HG03025 (cell line): ENCODE measurements around the gene ZNF746.
"Not testable (repeated sequence)": the region's sequence is repeated elsewhere in the genome, so short reads cannot be mapped to it uniquely, and the experiment has no call there.

ENCODE experiments used
- ATAC-seq: cut with Tn5 transposase; IDR thresholded peaks from one replicate; pipeline ENCODE4 v1.9.1; 2021; ENCODE audit warnings: mild to moderate bottlenecking, moderate library complexity; ENCODE audit not compliant: unreplicated experiment, low FRiP score

Gene ZNF746

GRCh38 chr7:149460493-149461277 is 36.9 kb downstream of the ZNF746 start, which contains the start of gene ZNF777:
TSS of gene ZNF777 (minus strand) at chr7:149461062. CDS start at chr7:149456022, 5,040 bp downstream.
- peak; percentile 96 for ATAC-seq

- peak; percentile 36 for ATAC-seq
Observed at GRCh38 chr7:149459540-149460452, 37.8 kb downstream of the ZNF746 start.

GRCh38 chr7:149459201-149459539 is 38.4 kb downstream of the ZNF746 start:
- ATAC-seq = no peak

GRCh38 chr7:149458235-149458634 is 39.4 kb downstream of the ZNF746 start:
- ATAC-seq = no peak

- no peak for ATAC-seq
Observed at GRCh38 chr7:149457766-149458165, 39.8 kb downstream of the ZNF746 start.

- ATAC-seq = no peak
Observed at GRCh38 chr7:149456506-149457421, 40.8 kb downstream of the ZNF746 start.

- ATAC-seq = no peak
Observed at GRCh38 chr7:149455175-149455950, 42.2 kb downstream of the ZNF746 start.

GRCh38 chr7:149454750-149455149 is 42.9 kb downstream of the ZNF746 start:
- ATAC-seq = no peak

- no peak for ATAC-seq
Observed at GRCh38 chr7:149454006-149454405, 43.6 kb downstream of the ZNF746 start.

GRCh38 chr7:149450821-149451220 is 46.8 kb downstream of the ZNF746 start:
- no peak for ATAC-seq

GRCh38 chr7:149449897-149450296 is 47.7 kb downstream of the ZNF746 start:
- no peak for ATAC-seq

- ATAC-seq = no peak
Observed at GRCh38 chr7:149448961-149449360, 48.6 kb downstream of the ZNF746 start.

- not testable (repeated sequence) for ATAC-seq
Observed at GRCh38 chr7:149446026-149446425, 51.6 kb downstream of the ZNF746 start.

- ATAC-seq = no peak
Observed at GRCh38 chr7:149444287-149444686, 53.3 kb downstream of the ZNF746 start.

GRCh38 chr7:149443523-149443922 is 54.1 kb downstream of the ZNF746 start:
- ATAC-seq = no peak

- ATAC-seq = no peak
Observed at GRCh38 chr7:149442924-149443323, 54.7 kb downstream of the ZNF746 start.

- ATAC-seq = no peak
Observed at GRCh38 chr7:149440222-149440621, 57.4 kb downstream of the ZNF746 start.

- no peak for ATAC-seq
Observed at GRCh38 chr7:149436358-149436757, 61.3 kb downstream of the ZNF746 start.

GRCh38 chr7:149433124-149433523 is 64.5 kb downstream of the ZNF746 start:
- ATAC-seq = no peak
